Stimulated activated CD4-positive, alpha-beta T cell treated with anti-CD3 and anti-CD28 coated beads, Interleukin-1b, Interleukin-23, amount 100 ng/mL, for 4 hours (primary cell): Measurements from ENCODE around the gene DCC.

Source experiments
- DNase-seq, 2 donors: peaks; one replicate each; pipeline ENCODE4 v3.0.0-alpha.2; 2020; ENCODE audit warnings: low read depth in 2 of 2

Gene DCC

GRCh38 chr18:52504589-52504988 is 164.6 kb downstream of the DCC start:
- no peak for DNase-seq

DNA sequence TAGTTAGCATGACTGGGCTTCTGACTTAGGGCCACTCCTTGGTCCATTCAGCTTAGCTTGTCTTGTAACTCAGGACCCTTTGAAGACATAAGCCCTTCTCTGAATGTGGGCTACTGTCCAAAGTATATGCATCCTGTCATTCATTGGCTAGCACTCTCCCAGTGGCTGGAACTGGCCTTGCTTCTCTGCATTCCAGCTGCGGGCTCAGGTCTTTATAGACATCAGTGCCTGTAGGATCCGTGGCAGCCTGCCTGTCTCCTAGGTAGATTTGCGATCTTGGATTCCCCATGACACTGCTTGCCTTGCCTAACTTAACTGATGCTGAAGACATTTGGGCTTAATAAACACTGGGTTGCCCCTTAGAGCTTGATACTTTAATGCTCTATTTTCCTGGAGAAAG is 170.1 kb downstream of the DCC start:
- no peak for DNase-seq

- DNase-seq, result no peak
Measured at GRCh38 chr18:52518086-52518485, 178.1 kb downstream of the DCC start.

- no peak for DNase-seq
Measured at GRCh38 chr18:52519021-52519420, 179.0 kb downstream of the DCC start.

GRCh38 chr18:52523566-52523965 is 183.6 kb downstream of the DCC start:
- no peak for DNase-seq

DNA sequence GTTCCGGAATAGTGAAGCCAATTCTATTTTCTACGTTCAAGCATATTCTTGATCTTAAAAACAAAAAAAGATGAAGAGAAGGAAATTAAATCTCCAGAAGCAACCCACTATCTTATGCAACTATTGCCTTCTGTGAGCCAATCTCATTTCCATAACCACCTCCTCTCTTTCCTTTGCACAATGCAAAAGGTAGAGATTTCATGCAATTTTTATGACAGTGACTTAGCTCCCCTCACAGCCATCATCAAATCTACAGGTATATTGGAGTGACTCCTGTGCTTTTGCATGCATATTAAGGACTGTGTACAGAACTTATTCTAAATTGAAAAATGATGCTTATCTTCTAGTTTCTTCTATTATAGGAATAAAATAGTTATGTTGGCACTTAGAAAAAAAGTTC is 191.8 kb downstream of the DCC start:
- no peak for DNase-seq

DNA sequence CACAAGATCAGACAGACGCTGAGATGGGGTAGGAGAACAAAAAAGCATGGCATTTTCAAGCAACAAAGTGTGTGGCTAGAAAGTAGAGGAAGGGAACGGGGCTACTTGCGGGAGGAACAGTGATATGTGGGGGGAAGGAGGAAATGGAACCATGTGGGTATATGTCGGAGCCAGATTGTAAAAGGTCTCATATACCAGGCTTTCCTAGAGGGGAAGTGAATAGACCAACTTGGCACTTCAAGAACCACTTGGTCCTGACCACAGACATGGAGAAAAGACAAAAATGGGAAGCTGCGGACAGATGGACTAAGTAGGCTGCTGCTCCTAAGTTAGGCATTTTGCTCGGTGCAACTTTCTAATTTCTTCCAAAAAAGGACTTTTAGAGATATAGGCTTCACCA is 196.0 kb downstream of the DCC start:
- no peak for DNase-seq

DNA sequence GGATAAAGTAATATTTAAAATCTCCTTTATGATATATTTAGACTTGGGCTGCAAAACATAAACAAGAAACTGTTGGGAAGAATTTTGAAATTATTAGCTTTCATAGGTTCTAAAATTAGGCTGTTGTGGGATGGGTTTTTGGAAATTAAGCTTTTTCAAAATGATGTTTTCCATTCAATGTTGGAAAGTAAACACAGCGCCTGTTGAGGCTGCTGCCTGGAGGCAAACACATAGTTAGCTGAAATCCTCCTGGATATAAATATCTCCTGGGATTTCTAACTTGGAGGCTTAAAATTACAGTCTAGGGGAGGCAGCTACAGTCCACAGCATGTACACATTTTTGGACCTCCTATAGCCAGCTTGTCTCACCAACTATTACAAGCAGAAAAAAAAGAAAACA is 197.3 kb downstream of the DCC start:
- DNase-seq, result no peak

GRCh38 chr18:52541056-52541455 is 201.1 kb downstream of the DCC start:
- DNase-seq, result no peak

DNA sequence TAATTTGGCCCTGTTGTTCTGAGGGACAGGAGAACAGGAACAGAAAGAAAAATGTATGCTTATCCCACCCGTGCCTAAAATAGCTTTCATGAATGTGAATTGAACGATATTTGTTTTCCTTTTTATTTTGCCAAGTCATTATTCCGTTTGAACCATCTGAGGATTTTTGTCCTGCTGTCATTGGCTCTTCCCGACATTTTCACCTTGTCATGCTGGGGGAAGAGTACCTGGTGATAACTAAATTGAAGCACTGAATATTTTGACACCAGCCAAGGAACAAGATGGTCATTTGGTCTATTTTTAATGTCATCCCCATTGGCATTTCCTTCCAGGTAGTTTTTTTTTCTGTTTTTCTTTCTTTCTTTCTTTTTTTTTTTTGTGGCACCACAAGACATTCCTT is 204.1 kb downstream of the DCC start:
- DNase-seq, result no peak

GRCh38 chr18:52546686-52547346 is 206.8 kb downstream of the DCC start:
- DNase-seq, result no peak

- no peak for DNase-seq
Measured at GRCh38 chr18:52553441-52553840, 213.4 kb downstream of the DCC start.

GRCh38 chr18:52554180-52554579 is 214.2 kb downstream of the DCC start:
- no peak for DNase-seq

GRCh38 chr18:52567360-52567759 is 227.4 kb downstream of the DCC start:
- no peak for DNase-seq

DNA sequence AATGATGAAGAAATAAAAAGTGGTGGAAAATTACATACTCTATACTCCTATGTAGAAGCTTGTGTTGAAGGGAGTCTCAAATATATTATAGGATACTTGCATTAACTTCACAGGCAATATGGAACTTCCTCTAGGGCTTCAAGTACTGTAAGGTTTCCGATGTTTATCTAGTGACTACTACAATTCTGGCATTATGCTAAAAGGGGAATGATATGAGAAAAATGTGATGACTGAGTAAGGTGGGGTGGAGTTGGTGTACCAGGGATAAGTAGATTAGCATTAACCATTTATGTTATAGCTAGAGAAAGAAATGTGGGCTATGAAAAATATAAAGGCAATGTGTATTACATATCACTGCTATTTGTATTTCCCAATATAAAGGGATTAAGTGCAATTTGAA is 229.5 kb downstream of the DCC start:
- DNase-seq, result no peak

DNA sequence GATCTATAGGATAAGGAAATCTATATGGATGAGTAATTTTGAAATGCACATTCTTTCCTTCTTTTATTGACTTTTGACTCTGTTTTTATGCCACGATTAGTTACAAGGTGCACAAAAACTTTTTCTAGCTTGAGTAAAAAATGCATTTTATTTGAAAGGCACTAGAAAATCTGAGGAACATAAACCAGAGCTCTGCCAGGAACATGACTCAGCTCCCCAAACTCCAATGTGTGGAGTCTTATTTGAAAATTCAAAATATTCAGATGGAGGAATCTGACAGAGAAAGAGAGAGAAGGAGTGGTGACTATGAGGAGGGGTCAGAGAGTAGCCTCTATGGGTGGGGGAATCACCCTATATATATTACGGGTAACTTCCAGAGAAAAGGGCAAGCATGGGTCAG is 231.0 kb downstream of the DCC start:
- DNase-seq, result no peak

DNA sequence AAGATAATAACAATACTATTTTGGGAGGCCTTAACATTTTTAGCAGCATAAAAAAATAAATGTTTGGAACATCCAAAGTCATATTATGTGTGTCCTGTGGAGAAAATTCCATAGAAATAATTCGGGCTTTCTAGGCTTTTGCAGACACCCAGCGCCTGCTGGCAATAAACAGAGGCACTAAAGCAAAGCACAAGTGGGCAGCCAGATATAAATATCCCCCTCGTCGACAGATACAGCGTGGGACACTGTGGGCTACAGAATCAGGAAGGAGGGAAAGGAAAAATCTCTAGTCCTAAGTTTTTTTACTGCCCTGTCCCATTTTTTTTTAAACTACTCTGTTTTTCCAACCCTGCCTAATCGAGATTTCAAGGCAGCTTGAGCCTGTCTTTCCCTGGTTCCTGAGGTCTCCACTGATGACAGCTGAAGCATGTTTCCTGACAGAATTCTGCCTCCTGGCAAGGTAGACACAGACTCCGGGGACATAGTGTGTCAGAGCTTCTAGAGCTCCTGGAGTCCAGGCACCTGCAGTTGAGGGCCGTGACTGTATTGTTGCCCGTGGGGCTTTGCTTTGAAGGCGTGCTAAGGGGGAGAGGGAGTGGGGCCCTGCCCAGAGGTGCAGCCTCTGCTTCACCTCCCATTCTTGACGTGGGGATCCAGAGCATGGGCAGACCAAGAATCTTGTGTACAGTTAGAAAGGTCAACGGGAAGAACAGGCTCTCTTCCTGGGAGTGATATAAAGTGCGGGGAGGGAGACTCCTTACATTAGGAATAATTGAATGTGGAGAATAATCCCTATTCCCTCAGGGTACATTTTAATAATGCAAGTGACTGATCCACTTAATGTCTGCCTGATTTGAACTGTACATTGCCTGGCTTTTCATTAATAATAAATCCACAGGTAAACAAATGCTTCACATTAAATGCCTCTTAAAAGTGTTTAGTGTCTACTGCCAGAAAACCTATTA is 232.3 kb downstream of the DCC start:
- no peak for DNase-seq

- no peak for DNase-seq
Measured at GRCh38 chr18:52577795-52578194, 237.8 kb downstream of the DCC start.

DNA sequence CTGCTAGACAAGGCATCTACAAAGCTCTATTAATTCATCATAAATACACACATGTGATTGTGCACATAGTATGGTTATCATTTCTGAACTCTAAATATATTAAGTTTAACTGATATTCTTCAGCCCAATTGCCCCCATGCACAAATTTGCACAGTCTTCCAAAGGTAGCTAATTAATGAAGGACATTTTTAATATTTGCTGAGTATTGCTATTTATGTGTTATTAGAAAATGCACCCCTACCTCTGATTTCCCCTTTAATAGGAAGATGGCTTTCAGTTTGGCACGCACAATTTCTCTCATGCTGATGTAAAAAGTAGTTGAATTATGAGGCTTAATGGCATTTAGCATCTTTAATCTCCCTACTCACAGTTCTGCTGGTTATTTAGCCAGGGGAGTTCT is 242.1 kb downstream of the DCC start:
- DNase-seq, result no peak

GRCh38 chr18:52582516-52582915 is 242.5 kb downstream of the DCC start:
- DNase-seq, result no peak

GRCh38 chr18:52588931-52589330 is 248.9 kb downstream of the DCC start:
- DNase-seq, result no peak

DNA sequence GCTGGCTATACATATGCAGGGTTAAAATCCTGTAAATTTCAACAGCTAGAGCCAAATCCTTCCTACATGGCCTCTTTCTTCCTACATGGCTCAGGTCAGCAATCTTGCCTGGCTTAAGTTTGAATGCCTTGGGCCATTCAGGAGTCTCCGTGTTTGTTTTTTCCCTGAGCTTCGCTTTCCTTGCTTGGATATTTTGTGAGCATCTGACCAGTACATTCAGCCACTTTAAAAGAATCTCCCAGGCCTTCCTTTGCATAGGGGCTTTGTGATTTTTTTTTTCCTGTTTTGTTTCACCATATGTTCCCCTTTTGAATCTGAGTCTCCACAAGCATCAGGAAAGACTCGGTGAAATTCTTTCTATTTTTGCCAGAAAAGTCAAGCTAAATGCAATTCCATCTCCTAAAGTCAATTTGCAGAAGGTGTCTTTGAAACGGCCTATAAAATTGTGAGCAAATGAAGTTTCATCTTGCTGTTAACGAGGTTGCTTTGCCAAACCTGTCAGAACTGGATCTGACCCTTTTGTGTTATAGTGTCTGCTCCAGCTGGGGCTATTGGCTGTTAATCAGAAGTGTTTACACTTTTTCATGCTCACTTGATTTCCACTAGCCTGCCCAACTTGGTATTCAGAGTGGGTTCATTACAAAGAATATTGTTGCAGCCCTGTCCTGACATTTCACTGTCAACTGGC is 256.9 kb downstream of the DCC start:
- no peak for DNase-seq

DNA sequence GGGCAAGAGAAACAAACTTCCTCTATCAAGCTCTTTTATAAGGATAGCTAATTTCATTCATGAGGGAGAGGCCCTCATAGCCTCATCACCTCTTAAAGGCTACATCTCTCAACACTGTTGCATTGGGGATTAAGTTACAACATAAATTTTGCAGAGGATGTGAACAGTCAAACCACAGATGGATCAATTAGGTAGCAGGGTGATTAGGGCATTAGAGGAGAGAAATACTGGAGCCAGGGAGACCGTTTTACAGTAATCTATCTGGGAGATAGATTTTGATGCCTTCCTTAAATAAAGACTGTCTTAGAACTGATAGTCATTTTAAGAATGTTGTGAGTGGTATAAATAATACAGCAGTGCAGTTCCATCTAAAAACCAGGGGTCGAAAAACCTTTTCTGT is 258.9 kb downstream of the DCC start:
- no peak for DNase-seq
